C1 segment of cervical spinal cord (tissue), 14 donors: Measurements from ENCODE around the gene HRCT1.
A peak's percentile ranks its signal among the peaks of the same experiment; 100 is the strongest.
"Not testable (repeated sequence)": the region's sequence is repeated elsewhere in the genome, so short reads cannot be mapped to it uniquely, and the experiment has no call there.

Experiments used
- DNase-seq, 14 donors: peaks; one replicate each; lab custom pipeline; 2025; lab: John Stamatoyannopoulos, UW

HRCT1 gene

GRCh38 chr9:35905912-35906679, at the start of gene HRCT1:
Gene HRCT1 (plus strand): TSS chr9:35906202. CDS start chr9:35906288, 86 bp downstream.
- peak in 7 of 14 donors; percentile 15 to 55 (median 22) for DNase-seq

DNA sequence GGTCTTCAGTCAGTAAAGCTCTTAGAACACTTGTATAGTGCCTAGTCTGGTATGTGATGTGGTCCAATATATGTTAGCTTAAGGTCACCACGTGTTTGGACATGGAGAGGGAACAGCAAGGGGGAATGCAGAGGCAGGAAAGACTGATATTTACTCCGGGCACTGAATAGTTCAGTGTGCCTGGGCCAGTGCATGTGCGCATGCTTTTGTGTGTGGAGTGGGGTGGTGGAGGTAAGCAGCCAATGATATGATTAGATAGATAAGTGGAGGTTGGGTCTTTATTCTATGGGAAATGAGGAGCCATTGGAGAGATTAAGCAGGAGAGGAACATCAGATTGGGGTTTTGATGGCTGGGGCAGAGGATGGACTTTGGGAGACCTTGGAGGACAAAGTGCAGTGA, 49.8 kb upstream of the HRCT1 start:
- no peak for DNase-seq

- no peak for DNase-seq
These were observed 49.1 kb upstream of the HRCT1 start for GRCh38 chr9:35856882-35857281.

DNA sequence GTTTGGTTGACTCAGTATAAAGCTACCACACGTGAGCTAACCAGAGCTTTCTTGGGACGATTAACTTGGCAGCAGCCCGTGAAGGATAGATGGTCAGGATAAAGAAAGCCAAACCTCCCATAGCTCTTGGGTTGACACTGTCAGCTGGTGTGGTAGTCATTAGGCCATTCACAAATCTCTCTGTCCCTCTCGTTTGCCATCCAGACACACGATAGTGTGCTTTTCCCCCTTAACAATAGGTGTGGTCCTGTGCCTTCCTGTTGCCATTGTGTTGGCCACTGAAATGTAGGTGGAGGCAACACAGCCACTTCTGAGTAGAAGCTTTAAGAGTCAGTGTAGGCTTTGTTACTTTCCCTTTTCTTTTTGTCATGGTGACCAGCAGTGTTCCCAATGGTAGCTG, 47.5 kb upstream of the HRCT1 start:
- no peak for DNase-seq

DNA sequence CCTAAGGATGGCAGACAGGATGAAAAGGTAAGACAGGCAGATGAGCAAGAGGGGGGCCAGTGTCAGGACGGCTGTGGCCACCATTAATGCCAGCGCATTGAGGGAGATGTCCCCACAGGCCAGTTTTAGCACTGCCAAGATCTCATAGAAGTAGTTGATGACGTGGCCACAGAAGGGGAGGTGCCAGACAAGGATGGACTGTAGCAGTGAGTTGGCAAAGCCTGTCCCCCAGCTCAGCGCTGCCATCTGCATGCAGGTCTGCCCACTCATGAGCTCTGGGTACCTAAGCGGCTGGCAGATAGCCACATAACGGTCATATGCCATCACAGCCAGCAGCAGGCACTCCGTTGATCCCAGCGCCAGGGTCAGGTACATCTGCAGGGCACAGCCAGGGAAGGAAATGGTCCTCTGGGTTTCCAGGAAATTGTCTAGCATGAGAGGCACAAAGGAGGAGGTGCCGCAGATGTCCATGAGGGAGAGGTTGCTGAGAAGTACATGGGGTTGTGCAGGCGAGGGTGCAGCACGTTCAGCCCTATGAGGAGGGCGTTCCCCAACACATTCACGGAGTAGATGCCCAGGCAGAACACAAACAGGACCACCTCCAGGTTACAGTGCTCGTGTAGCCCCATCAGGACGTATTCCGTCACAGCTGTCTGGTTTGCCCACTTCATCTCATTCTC, 46.6 kb upstream of the HRCT1 start:
- peak in 1 of 14 donors; percentile 72 for DNase-seq

- no peak for DNase-seq
These were observed 46.0 kb upstream of the HRCT1 start for GRCh38 chr9:35859990-35860339.

DNA sequence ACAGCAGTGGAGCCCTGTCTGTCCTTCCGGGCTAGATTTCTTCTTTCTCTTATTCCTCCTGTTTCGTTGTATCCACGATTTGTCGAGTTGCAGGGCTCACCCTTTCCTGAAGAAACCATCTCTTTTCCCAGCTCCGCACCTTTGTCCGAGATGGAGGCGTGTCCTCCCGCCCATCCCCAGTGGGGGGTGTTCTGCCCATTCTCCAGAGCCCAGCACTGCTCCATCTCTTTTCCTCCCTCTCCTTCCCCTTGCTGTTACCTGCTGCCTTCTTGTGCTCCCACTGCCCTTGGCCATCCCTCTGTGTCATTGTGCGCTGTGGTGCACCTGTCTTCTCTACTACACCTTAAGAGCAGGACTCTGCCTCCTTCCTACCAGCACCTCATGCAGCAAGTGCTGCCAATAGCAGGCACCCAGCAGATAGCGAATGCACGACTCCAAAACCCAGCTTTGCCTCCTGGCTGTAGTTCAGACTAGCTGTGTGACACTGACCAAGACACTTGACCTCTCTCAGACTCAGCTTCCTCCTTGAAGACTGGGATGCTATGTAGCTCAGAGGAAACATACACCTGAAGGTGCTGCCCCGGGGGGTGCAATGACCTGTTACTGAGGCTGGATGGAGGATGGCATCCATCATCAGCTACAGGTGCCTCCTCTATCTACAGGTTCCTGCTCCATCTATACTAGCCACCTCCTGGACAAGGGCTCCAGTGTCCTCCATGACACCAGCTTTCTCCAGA, 44.7 kb upstream of the HRCT1 start:
- no peak for DNase-seq

- DNase-seq: no peak
These were observed 43.7 kb upstream of the HRCT1 start for GRCh38 chr9:35862328-35862727.

- DNase-seq: no peak
These were observed 42.4 kb upstream of the HRCT1 start for GRCh38 chr9:35863583-35863982.

- DNase-seq: no peak
These were observed 41.2 kb upstream of the HRCT1 start for GRCh38 chr9:35864695-35865255.

DNA sequence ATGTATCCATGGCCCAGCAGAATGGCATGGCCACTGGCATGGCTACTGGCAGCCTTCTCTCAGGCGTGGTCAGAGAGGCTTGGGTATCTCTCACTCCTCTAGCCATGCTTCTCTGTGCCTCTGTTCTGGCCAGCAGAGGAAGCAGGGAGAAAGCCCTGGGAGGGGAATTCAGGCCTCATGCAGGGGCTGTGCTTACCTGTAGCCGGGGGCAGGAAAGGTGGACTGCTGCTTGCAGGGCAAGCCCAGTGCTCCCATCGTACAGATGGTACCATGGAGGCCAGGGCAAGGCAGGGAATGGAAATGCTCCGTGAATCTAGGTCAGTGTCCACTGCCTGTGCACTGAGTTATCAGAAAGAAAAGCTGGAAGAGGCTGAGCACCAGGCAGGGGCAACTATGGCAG, 38.5 kb upstream of the HRCT1 start:
- DNase-seq: no peak

- no peak for DNase-seq
These were observed 37.1 kb upstream of the HRCT1 start for GRCh38 chr9:35868933-35869332.

- DNase-seq: no peak
These were observed 36.3 kb upstream of the HRCT1 start for GRCh38 chr9:35869621-35870216.

- DNase-seq: no peak
These were observed 35.6 kb upstream of the HRCT1 start, which contains the start of gene OR13J1 for GRCh38 chr9:35870351-35870923. Gene OR13J1 (minus strand): TSS chr9:35870401. CDS start chr9:35870401, 0 bp downstream.

DNA sequence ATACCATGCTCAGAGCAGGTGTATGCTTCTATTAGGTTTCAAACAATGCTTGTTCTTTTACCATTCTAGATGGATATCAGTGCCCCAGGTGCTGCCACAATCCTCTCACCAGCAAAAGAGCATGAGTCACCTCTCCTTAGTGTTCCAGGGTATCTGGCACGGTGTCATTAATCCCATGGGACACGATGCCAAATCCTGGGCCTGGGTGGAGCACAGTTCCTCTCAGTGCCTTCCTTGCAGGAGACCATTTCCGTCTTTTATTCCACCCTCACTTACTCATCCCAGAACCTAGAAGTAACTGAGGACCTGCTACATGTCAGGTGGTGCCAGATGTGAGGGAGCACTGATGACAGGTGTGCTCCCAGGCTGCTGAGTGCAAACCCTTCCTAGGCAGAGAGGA, 34.5 kb upstream of the HRCT1 start:
- no peak for DNase-seq

DNA sequence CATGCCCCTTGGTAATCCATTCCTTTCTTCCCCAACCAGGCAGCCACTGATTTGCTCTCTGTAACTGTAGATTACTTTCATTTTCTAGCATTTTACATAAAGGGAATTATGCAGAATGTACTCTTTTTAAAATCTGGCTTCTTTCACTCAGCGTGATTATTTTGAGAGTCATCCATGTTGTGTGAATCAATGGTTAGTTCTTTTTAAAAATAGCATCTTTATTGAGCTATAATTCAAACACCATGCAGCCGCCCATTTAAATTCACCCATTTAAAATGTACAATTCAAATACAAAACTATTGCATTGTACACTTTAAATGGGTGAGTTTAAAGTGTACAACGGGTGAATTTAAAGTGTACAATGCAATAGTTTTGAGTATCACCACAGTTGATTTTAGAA, 33.5 kb upstream of the HRCT1 start:
- no peak for DNase-seq

DNA sequence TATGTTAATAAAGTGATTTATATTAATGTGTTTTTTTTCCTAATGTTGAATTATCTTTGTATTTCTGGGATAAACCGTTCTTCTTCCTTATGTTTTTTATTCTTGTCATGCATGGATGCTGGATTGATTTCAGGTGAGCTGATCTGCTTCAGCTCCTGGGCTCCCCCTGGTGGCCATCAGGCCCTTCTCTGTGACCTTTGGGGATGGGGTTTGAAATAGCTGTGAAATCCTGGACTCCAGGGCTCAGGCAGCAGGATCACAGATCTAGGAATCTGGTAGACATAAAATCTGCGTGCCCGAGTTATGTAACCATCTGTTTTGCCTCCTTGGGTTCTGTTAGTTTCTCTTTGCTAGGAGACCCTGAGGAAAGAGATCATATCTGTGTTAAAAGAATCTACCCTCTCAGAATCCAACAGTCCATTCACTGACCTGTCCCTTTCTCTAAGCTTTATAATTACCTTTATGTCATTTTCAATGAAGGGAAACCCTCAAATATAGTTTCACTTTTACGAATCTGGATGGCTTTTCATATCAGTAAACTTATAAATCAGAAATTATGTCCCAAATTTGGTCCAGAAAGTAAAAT, 23.6 kb upstream of the HRCT1 start:
- DNase-seq: peak in 11 of 14 donors; percentile 26 to 84 (median 47)

DNA sequence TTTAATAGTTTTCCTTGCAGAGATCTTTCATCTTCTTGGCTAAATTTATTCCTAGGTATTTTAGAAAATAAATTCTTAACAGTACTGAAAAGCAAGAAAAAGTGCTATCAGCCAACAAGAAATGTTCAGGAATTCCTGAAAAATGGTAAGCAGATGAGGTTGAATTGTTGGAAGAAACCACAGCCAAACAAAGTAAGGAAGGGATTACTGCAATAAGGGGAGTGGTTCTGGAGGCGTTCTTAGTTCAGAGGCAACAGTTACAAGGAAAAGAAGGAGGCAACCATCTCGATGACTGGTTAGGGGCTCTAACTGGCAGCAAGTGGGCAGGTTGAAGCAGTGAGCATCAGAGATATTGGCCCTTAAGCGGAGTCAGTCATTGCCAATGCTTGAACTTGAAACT, 23.0 kb upstream of the HRCT1 start:
- DNase-seq: no peak

DNA sequence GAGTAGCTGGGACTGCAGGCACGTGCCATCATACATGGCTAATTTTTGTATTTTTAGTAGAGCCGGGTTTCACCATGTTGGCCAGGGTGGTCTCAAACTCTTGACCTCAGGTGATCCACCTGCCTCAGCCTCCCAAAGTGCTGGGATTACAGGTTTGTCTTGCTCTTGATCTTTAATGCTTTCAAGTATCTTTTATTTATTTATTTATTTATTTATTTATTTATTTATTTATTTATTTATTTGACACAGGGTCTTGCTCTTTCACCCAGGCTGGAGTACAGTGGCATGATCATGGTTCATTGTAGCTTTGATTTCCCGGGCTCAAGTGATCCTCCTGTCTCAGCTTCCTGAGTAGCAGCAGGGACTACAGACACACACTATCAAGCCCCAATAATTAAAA, 21.1 kb upstream of the HRCT1 start:
- DNase-seq: not testable (repeated sequence)

- DNase-seq: no peak
These were observed 14.4 kb upstream of the HRCT1 start for GRCh38 chr9:35891646-35892045.

- no peak for DNase-seq
These were observed 14.0 kb upstream of the HRCT1 start for GRCh38 chr9:35892051-35892450.
